Brain microvascular endothelial cell (primary cell): Measurements from ENCODE around the gene C1QC.

Experiments
- DNase-seq: peaks from one replicate; pipeline ENCODE4 v3.0.0-alpha.2; 2020
- H3K27ac ChIP-seq: fragments of 250-450 bp; sonication (Bioruptor Pico); 2 replicates; pipeline ENCODE4 v1.5.1; 2020; ENCODE audit warnings: mild to moderate bottlenecking, moderate library complexity
- H3K27me3 ChIP-seq: fragments of 250-450 bp; sonication (Bioruptor Pico); replicated peaks from 2 replicates; pipeline ENCODE4 v1.5.1; 2020; ENCODE audit warnings: mild to moderate bottlenecking
- H3K36me3 ChIP-seq: fragments of 250-450 bp; sonication (Bioruptor Pico); replicated peaks from 2 replicates; pipeline ENCODE4 v1.5.1; 2020; ENCODE audit warnings: mild to moderate bottlenecking
- H3K4me3 ChIP-seq: 2 replicates; pipeline ENCODE4 v1.5.1; 2011; ENCODE audit warnings: low read depth, mild to moderate bottlenecking, control low read depth, low read length, moderate library complexity
- in situ Hi-C: cut with HindIII; loops from 2 replicates; pipeline ENCODE4 v1.10.0; 2017; ENCODE audit warnings: low sequenced_read_pairs, low pct_ligation_motif_present
- TF ChIP-seq, protein P1 (sequence below): IDR thresholded peaks from 2 replicates; pipeline ENCODE4 v1.5.1; 2011; ENCODE audit warnings: low read depth, mild to moderate bottlenecking, moderate library complexity, low read length, control low read depth, inconsistent platforms; ENCODE audit errors: missing control alignments

C1QC gene

DNA sequence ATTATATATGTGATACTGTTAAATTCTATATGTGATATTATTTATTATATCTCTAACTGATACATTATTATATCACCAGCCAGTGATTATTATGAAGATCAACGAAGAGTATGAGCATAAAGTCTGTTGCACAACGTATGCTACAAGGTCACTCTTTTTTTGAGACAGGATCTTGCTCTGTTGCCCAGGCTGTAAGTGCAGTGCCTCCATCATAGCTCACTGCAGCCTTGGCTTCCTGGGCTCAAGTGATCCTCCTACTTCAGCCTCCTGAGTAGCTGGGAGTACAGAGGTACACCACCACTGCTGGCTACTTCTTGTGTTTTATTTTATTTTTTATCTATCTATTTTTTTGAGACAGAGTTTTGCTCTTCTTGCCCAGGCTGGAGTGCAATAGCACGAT, 53.2 kb downstream of the C1QC start:
- H3K27me3 ChIP-seq, result no peaks in the 10 kb centered on the region
- no peak overlapping the region for H3K4me3 ChIP-seq
- H3K36me3 ChIP-seq, result no peaks in the 10 kb centered on the region
- no peak for DNase-seq
- no peak overlapping the region for H3K27ac ChIP-seq
- TF ChIP-seq, protein P1, sequence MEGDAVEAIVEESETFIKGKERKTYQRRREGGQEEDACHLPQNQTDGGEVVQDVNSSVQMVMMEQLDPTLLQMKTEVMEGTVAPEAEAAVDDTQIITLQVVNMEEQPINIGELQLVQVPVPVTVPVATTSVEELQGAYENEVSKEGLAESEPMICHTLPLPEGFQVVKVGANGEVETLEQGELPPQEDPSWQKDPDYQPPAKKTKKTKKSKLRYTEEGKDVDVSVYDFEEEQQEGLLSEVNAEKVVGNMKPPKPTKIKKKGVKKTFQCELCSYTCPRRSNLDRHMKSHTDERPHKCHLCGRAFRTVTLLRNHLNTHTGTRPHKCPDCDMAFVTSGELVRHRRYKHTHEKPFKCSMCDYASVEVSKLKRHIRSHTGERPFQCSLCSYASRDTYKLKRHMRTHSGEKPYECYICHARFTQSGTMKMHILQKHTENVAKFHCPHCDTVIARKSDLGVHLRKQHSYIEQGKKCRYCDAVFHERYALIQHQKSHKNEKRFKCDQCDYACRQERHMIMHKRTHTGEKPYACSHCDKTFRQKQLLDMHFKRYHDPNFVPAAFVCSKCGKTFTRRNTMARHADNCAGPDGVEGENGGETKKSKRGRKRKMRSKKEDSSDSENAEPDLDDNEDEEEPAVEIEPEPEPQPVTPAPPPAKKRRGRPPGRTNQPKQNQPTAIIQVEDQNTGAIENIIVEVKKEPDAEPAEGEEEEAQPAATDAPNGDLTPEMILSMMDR, result no peak
- in situ Hi-C loops, result loop anchor here (25.0 kb wide), 1 partner anchor 191 kb away; no protein-coding TSS in a partner anchor
